Measurements from ENCODE around the gene IER3IP1.
"Not testable (repeated sequence)": the region's sequence is repeated elsewhere in the genome, so short reads cannot be mapped to it uniquely, and the experiment has no call there.

IER3IP1 gene

GRCh38 chr18:47175898-47176575 lies at the start of gene IER3IP1:
Gene IER3IP1, minus strand, starts transcription at chr18:47176364. Its CDS starts 87 bp downstream, at chr18:47176277.
- DNase-seq (ENCODE audit: low spot score), result peak; percentile 85
- Mint-ChIP-seq H3K36me3 (ENCODE audit: low read depth) (peaks cover 1% of the 10 kb centered on the region), H3K4me3 (peak within 1 kb of the TSS; percentile 7), H3K9me3 (no peaks in the 10 kb centered on the region), H3K4me1 (ENCODE audit: low read depth) (peaks cover 2% of the 10 kb centered on the region), H3K27ac (peak within 1 kb of the TSS; percentile 39), H3K27me3 (ENCODE audit: low read depth) (no peaks in the 10 kb centered on the region)

GRCh38 chr18:47215554-47216138 lies 39.5 kb upstream of the IER3IP1 start:
- Mint-ChIP-seq H3K27ac (no peak overlapping the region), H3K36me3 (ENCODE audit: low read depth) (no peaks in the 10 kb centered on the region), H3K4me1 (ENCODE audit: low read depth) (no peaks in the 10 kb centered on the region), H3K9me3 (no peaks in the 10 kb centered on the region), H3K4me3 (no peak overlapping the region), H3K27me3 (ENCODE audit: low read depth) (peaks cover 51% of the 10 kb centered on the region)
- no peak for DNase-seq (ENCODE audit: low spot score)

GRCh38 chr18:47209171-47209570 lies 33.0 kb upstream of the IER3IP1 start:
- DNase-seq (ENCODE audit: low spot score), result no peak
- no peaks in the 10 kb centered on the region for H3K4me1 Mint-ChIP-seq (ENCODE audit: low read depth)
- H3K4me3 Mint-ChIP-seq, result no peak overlapping the region
- no peaks in the 10 kb centered on the region for H3K9me3 Mint-ChIP-seq
- H3K36me3 Mint-ChIP-seq (ENCODE audit: low read depth), result no peaks in the 10 kb centered on the region
- peaks cover 40% of the 10 kb centered on the region for H3K27me3 Mint-ChIP-seq (ENCODE audit: low read depth)
- H3K27ac Mint-ChIP-seq, result no peak overlapping the region

GRCh38 chr18:47206945-47207637 lies 30.9 kb upstream of the IER3IP1 start:
- no peaks in the 10 kb centered on the region for H3K9me3 Mint-ChIP-seq
- peaks cover 31% of the 10 kb centered on the region for H3K27me3 Mint-ChIP-seq (ENCODE audit: low read depth)
- H3K4me3 Mint-ChIP-seq, result no peak overlapping the region
- no peak for DNase-seq (ENCODE audit: low spot score)
- no peaks in the 10 kb centered on the region for H3K4me1 Mint-ChIP-seq (ENCODE audit: low read depth)
- H3K27ac Mint-ChIP-seq, result no peak overlapping the region
- no peaks in the 10 kb centered on the region for H3K36me3 Mint-ChIP-seq (ENCODE audit: low read depth)

- no peak overlapping the region for H3K4me3 Mint-ChIP-seq
- no peak overlapping the region for H3K27ac Mint-ChIP-seq
Observed at GRCh38 chr18:47204908-47205522, 28.9 kb upstream of the IER3IP1 start.

GRCh38 chr18:47203626-47204464 lies 27.7 kb upstream of the IER3IP1 start:
- Mint-ChIP-seq H3K4me3 (no peak overlapping the region), H3K4me1 (ENCODE audit: low read depth) (peaks cover 4% of the 10 kb centered on the region)

More at GRCh38 chr18:47204908-47205522, 28.9 kb upstream of the IER3IP1 start:
- DNase-seq (ENCODE audit: low spot score), result no peak
- no peaks in the 10 kb centered on the region for H3K9me3 Mint-ChIP-seq
- H3K27me3 Mint-ChIP-seq (ENCODE audit: low read depth), result peaks cover 29% of the 10 kb centered on the region
- no peaks in the 10 kb centered on the region for H3K36me3 Mint-ChIP-seq (ENCODE audit: low read depth)
- H3K4me1 Mint-ChIP-seq (ENCODE audit: low read depth), result peaks cover 4% of the 10 kb centered on the region

GRCh38 chr18:47195961-47196360 lies 19.8 kb upstream of the IER3IP1 start:
- H3K4me3 Mint-ChIP-seq; H3K36me3 Mint-ChIP-seq (ENCODE audit: low read depth); H3K9me3 Mint-ChIP-seq; DNase-seq (ENCODE audit: low spot score); H3K27ac Mint-ChIP-seq; H3K4me1 Mint-ChIP-seq (ENCODE audit: low read depth): not testable (repeated sequence)
- H3K27me3 Mint-ChIP-seq (ENCODE audit: low read depth), result peaks cover 27% of the 10 kb centered on the region

More at GRCh38 chr18:47203626-47204464, 27.7 kb upstream of the IER3IP1 start:
- H3K9me3 Mint-ChIP-seq, result no peaks in the 10 kb centered on the region
- peaks cover 23% of the 10 kb centered on the region for H3K27me3 Mint-ChIP-seq (ENCODE audit: low read depth)
- no peaks in the 10 kb centered on the region for H3K36me3 Mint-ChIP-seq (ENCODE audit: low read depth)
- no peak for DNase-seq (ENCODE audit: low spot score)
- H3K27ac Mint-ChIP-seq, result no peak overlapping the region

- Mint-ChIP-seq H3K4me3 (no peak overlapping the region), H3K9me3 (no peaks in the 10 kb centered on the region), H3K27me3 (ENCODE audit: low read depth) (peaks cover 13% of the 10 kb centered on the region), H3K27ac (no peak overlapping the region), H3K4me1 (ENCODE audit: low read depth) (no peaks in the 10 kb centered on the region), H3K36me3 (ENCODE audit: low read depth) (no peaks in the 10 kb centered on the region)
- no peak for DNase-seq (ENCODE audit: low spot score)
Observed at GRCh38 chr18:47191961-47192360, 15.8 kb upstream of the IER3IP1 start.

GRCh38 chr18:47187721-47188120 lies 11.6 kb upstream of the IER3IP1 start:
- no peak overlapping the region for H3K27ac Mint-ChIP-seq
- H3K9me3 Mint-ChIP-seq, result peaks cover 23% of the 10 kb centered on the region
- H3K27me3 Mint-ChIP-seq (ENCODE audit: low read depth), result peaks cover 9% of the 10 kb centered on the region
- no peaks in the 10 kb centered on the region for H3K36me3 Mint-ChIP-seq (ENCODE audit: low read depth)
- no peak for DNase-seq (ENCODE audit: low spot score)
- H3K4me3 Mint-ChIP-seq, result no peak overlapping the region
- H3K4me1 Mint-ChIP-seq (ENCODE audit: low read depth), result no peaks in the 10 kb centered on the region

- Mint-ChIP-seq H3K4me1 (ENCODE audit: low read depth) (no peaks in the 10 kb centered on the region), H3K36me3 (ENCODE audit: low read depth) (no peaks in the 10 kb centered on the region), H3K27ac (no peak overlapping the region), H3K4me3 (no peak overlapping the region), H3K9me3 (peaks cover 23% of the 10 kb centered on the region), H3K27me3 (ENCODE audit: low read depth) (peaks cover 4% of the 10 kb centered on the region)
- DNase-seq (ENCODE audit: low spot score), result no peak
Observed at GRCh38 chr18:47184419-47185050, 8.4 kb upstream of the IER3IP1 start.

GRCh38 chr18:47182156-47182555 lies 6.0 kb upstream of the IER3IP1 start:
- not testable (repeated sequence) for H3K27me3 Mint-ChIP-seq (ENCODE audit: low read depth); H3K4me1 Mint-ChIP-seq (ENCODE audit: low read depth); H3K27ac Mint-ChIP-seq; H3K36me3 Mint-ChIP-seq (ENCODE audit: low read depth); DNase-seq (ENCODE audit: low spot score); H3K4me3 Mint-ChIP-seq
- H3K9me3 Mint-ChIP-seq, result peaks cover 23% of the 10 kb centered on the region

GRCh38 chr18:47180765-47181164 lies 4.6 kb upstream of the IER3IP1 start:
- Mint-ChIP-seq H3K36me3 (ENCODE audit: low read depth) (no peaks in the 10 kb centered on the region), H3K4me3 (no peak overlapping the region), H3K27me3 (ENCODE audit: low read depth) (no peaks in the 10 kb centered on the region), H3K4me1 (ENCODE audit: low read depth) (no peaks in the 10 kb centered on the region), H3K27ac (no peak overlapping the region), H3K9me3 (peaks cover 19% of the 10 kb centered on the region)
- no peak for DNase-seq (ENCODE audit: low spot score)

- DNase-seq (ENCODE audit: low spot score), result no peak
- no peak overlapping the region for H3K27ac Mint-ChIP-seq
Observed at GRCh38 chr18:47179520-47179919, 3.4 kb upstream of the IER3IP1 start.

More at GRCh38 chr18:47179520-47179919, 3.4 kb upstream of the IER3IP1 start:
- Mint-ChIP-seq H3K9me3 (peaks cover 7% of the 10 kb centered on the region), H3K4me1 (ENCODE audit: low read depth) (no peaks in the 10 kb centered on the region), H3K36me3 (ENCODE audit: low read depth) (peaks cover 1% of the 10 kb centered on the region), H3K27me3 (ENCODE audit: low read depth) (no peaks in the 10 kb centered on the region), H3K4me3 (no peak overlapping the region)
